KMS-11 (cell line): ENCODE results near the gene GAK.

ENCODE experiments used
- H2AFZ ChIP-seq: fragments of 200-600 bp; sonication (generic); 2 replicates; pipeline ENCODE4 v1.6.1; 2016; ENCODE audit warnings: antibody characterized with exemption, mixed run types, low read depth
- H3K27ac ChIP-seq: fragments of 200-600 bp; sonication (generic); 2 replicates; pipeline ENCODE4 v1.6.1; 2016; ENCODE audit warnings: mild to moderate bottlenecking, mixed run types
- H3K27me3 ChIP-seq: fragments of 200-600 bp; sonication (generic); 2 replicates; pipeline ENCODE4 v1.6.1; 2017; ENCODE audit warnings: mild to moderate bottlenecking, low read depth, mixed run types, moderate library complexity; ENCODE audit not compliant: insufficient read depth
- H3K36me3 ChIP-seq: fragments of 200-600 bp; sonication (generic); 2 replicates; pipeline ENCODE4 v1.6.1; 2017; ENCODE audit warnings: mild to moderate bottlenecking, mixed run types; ENCODE audit not compliant: insufficient read depth
- H3K4me1 ChIP-seq: fragments of 200-600 bp; sonication (generic); 2 replicates; pipeline ENCODE4 v1.6.1; 2016; ENCODE audit warnings: mild to moderate bottlenecking, low read depth, mixed run types; ENCODE audit not compliant: poor library complexity, severe bottlenecking
- H3K4me2 ChIP-seq: fragments of 200-600 bp; sonication (generic); 2 replicates; pipeline ENCODE4 v1.7.0; 2016; ENCODE audit warnings: mild to moderate bottlenecking, mixed run types
- H3K4me3 ChIP-seq: fragments of 200-600 bp; sonication (generic); IDR thresholded peaks from 2 replicates; pipeline ENCODE4 v1.6.1; 2017; ENCODE audit warnings: low read depth, low read length, mixed read lengths; ENCODE audit not compliant: insufficient read depth
- H3K79me2 ChIP-seq: fragments of 200-600 bp; sonication (generic); 2 replicates; pipeline ENCODE4 v1.6.1; 2016; ENCODE audit warnings: low read depth, mixed run types; ENCODE audit not compliant: insufficient read depth
- H3K9ac ChIP-seq: fragments of 200-600 bp; sonication (generic); 2 replicates; pipeline ENCODE4 v1.6.1; 2016; ENCODE audit warnings: mild to moderate bottlenecking, mixed run types
- H4K20me1 ChIP-seq: fragments of 200-600 bp; sonication (generic); 2 replicates; pipeline ENCODE4 v1.6.1; 2016; ENCODE audit warnings: mild to moderate bottlenecking, mixed run types; ENCODE audit not compliant: insufficient read depth
- TF ChIP-seq, protein P1 (sequence below): fragments of 200-600 bp; sonication (generic); conservative IDR thresholded peaks from 2 replicates; pipeline ENCODE4 v1.6.1; 2017; ENCODE audit warnings: low read depth, mild to moderate bottlenecking, antibody characterized with exemption, low read length, moderate library complexity, mixed read lengths

GAK gene

DNA sequence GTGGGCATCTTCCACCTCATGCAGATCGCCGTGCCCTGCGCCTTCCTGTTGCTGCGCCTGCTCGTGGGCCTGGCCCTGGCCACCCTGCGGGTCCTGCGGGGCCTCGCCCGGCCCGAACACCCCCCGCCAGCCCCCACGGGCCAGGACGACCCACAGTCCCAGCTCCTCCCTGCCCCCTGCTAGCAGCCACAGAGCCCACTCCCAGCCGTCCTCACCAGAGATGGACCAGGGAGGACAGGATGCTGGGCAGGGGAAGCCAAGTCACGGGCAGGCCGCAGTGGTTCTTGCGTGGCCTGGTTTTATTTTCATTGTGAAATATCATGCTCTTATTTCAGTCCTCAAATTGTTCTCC lies 26.2 kb upstream of the GAK start:
- Histone ChIP-seq H3K4me2 (no peak overlapping the region), H3K36me3 (no peaks in the 10 kb centered on the region), H2AFZ (no peak overlapping the region), H3K9ac (no peak overlapping the region), H3K4me1 (no peaks in the 10 kb centered on the region), H3K4me3 (no peak overlapping the region), H4K20me1 (no peaks in the 10 kb centered on the region), H3K27me3 (no peaks in the 10 kb centered on the region), H3K27ac (no peak overlapping the region), H3K79me2 (no peaks in the 10 kb centered on the region)
- TF ChIP-seq, protein P1, sequence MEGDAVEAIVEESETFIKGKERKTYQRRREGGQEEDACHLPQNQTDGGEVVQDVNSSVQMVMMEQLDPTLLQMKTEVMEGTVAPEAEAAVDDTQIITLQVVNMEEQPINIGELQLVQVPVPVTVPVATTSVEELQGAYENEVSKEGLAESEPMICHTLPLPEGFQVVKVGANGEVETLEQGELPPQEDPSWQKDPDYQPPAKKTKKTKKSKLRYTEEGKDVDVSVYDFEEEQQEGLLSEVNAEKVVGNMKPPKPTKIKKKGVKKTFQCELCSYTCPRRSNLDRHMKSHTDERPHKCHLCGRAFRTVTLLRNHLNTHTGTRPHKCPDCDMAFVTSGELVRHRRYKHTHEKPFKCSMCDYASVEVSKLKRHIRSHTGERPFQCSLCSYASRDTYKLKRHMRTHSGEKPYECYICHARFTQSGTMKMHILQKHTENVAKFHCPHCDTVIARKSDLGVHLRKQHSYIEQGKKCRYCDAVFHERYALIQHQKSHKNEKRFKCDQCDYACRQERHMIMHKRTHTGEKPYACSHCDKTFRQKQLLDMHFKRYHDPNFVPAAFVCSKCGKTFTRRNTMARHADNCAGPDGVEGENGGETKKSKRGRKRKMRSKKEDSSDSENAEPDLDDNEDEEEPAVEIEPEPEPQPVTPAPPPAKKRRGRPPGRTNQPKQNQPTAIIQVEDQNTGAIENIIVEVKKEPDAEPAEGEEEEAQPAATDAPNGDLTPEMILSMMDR, result no peak

DNA sequence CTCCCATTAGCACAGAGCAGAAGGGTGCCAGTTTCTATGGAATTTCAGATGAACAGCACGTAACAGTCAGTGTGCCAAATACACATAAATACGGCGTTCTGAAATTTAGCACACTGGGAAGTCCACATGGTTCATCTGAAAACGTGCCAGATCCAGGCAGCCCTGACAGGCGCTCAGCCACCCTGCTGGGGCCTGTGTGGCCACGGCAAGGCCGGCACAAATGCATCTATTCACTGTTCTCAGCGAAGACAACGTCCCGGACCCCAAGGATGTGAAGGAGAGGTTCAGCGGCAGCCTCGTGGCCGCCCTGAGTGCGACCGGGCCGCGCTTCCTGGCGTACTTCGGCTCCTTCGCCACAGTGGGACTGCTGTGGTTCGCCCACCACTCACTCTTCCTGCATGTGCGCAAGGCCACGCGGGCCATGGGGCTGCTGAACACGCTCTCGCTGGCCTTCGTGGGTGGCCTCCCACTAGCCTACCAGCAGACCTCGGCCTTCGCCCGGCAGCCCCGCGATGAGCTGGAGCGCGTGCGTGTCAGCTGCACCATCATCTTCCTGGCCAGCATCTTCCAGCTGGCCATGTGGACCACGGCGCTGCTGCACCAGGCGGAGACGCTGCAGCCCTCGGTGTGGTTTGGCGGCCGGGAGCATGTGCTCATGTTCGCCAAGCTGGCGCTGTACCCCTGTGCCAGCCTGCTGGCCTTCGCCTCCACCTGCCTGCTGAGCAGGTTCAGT lies 25.6 kb upstream of the GAK start:
- TF ChIP-seq, protein P1, result no peak
- H3K36me3 ChIP-seq, result no peaks in the 10 kb centered on the region
- H3K27me3 ChIP-seq, result no peaks in the 10 kb centered on the region
- no peaks in the 10 kb centered on the region for H3K4me1 ChIP-seq
- no peak overlapping the region for H3K27ac ChIP-seq
- no peak overlapping the region for H3K4me2 ChIP-seq
- no peaks in the 10 kb centered on the region for H3K79me2 ChIP-seq
- H2AFZ ChIP-seq, result no peak overlapping the region
- no peak overlapping the region for H3K4me3 ChIP-seq
- no peaks in the 10 kb centered on the region for H4K20me1 ChIP-seq
- no peak overlapping the region for H3K9ac ChIP-seq

DNA sequence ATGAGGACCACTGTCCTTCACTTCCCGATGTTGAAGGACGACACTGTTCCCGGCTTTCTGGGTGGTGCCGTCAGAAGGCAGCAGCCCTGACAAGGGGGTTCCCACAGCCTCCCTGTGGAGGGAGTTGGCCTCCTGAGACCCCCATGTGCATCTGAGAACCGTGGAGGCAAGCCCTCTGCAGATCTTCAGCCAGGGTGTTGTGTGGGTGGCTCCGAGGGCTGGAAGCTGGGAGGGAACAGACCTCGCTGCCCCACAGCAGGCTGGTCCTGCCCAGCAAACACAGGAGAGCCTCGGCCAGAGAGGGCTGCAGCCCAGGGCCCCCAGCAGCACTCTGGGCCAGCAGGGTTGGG lies 25.1 kb upstream of the GAK start:
- H3K27ac ChIP-seq, result no peak overlapping the region

DNA sequence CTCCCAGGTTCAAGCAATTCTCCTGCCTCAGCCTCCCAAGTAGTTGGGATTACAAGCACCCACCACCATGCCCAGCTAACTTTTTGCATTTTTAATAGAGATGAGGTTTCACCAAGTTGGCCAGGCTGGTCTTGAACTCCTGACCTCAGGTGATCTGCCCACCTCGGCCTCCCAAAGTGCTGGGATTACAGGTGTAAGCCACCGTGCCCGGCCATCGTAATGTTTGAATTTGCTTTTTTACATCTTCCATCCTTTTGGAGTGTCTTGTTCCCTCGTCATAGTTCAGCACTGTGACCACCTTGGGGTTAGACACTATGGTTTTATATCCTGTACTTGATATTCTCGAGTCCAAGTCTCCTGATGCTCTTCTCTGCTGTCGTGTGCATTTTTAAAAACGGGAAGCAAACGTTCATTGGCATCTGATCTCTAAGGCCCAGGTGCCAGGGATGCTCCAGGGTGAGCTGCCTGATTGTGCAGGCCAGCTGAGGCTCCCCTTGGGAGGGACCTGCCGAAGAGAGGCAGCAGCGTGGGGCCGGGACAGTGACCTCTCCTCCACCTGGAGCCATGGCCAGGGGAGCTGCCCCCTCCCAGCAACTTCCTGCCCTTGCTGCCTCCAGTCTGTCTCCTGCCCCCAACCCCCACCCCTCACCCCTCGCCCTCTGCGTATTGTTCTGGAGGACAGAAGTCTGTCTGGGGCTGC lies 24.6 kb upstream of the GAK start:
- no peaks in the 10 kb centered on the region for H3K79me2 ChIP-seq
- no peaks in the 10 kb centered on the region for H3K36me3 ChIP-seq
- no peaks in the 10 kb centered on the region for H3K4me1 ChIP-seq
- H3K9ac ChIP-seq, result no peak overlapping the region
- H2AFZ ChIP-seq, result no peak overlapping the region
- no peaks in the 10 kb centered on the region for H3K27me3 ChIP-seq
- no peak overlapping the region for H3K27ac ChIP-seq
- no peak overlapping the region for H3K4me2 ChIP-seq
- TF ChIP-seq, protein P1, result no peak
- no peak overlapping the region for H3K4me3 ChIP-seq
- no peaks in the 10 kb centered on the region for H4K20me1 ChIP-seq

More for the DNA sequence above, 25.1 kb upstream of the GAK start:
- Histone ChIP-seq H3K4me3 (no peak overlapping the region), H3K36me3 (no peaks in the 10 kb centered on the region), H3K27me3 (no peaks in the 10 kb centered on the region), H4K20me1 (no peaks in the 10 kb centered on the region), H3K9ac (no peak overlapping the region), H3K4me1 (no peaks in the 10 kb centered on the region), H3K79me2 (no peaks in the 10 kb centered on the region), H2AFZ (no peak overlapping the region), H3K4me2 (no peak overlapping the region)
- TF ChIP-seq, protein P1, result no peak
